Activated T-cell treated with anti-CD3 and anti-CD28 coated beads, Interleukin-2, amount 50 U/mL, for 1 hour (primary cell): ENCODE data around the gene NPIPB13.
A peak's percentile ranks its signal among the peaks of the same experiment; 100 is the strongest.
"Not testable (repeated sequence)": the region's sequence is repeated elsewhere in the genome, so short reads cannot be mapped to it uniquely, and the experiment has no call there.

Experiments used
- DNase-seq: peaks from one replicate; pipeline ENCODE4 v3.0.0-alpha.2; 2020

NPIPB13 gene

DNA sequence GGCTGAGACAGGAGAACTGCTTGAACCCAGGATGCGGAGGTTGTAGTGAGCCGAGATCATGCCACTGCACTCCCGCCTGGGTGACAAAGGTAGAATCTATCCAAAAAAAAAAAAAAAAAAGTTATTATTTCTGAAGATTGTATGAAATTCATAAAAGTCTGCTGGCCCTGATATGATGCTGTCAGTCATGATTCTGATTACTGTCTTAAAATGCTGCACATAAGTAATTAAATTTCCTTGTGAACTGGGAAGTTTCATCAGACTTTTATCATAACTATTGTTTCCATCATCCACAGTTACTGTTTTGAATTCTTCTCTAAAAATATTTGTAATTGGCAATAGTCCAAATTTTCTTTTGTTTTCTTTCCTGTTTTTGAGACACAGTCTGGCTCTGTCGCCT lies at the start of gene NPIPB13:
Gene NPIPB13, minus strand, starts transcription at position 101 of the 400 bp plus-strand sequence. CDS start 2,906 bp downstream, outside the sequence.
- not testable (repeated sequence) for DNase-seq

DNA sequence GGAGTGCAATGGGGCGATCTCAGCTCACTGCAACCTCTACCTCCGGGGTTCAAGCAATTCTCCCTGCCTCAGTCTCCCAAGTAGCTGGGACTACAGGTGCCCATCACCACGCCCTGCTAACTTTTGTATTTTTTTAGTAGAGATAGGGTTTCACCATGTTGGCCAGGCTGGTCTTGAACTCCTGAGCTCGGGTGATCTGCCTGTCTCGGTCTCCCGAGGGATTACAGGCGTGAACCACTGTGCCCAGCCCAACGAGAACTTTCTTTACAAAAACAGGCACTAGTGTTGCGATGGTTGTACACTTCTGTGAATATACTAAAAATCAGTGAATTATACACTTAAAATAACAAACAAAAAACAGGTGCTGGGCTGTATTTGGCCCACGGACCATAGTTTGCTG lies 34.1 kb upstream of the NPIPB13 start:
- not testable (repeated sequence) for DNase-seq

DNA sequence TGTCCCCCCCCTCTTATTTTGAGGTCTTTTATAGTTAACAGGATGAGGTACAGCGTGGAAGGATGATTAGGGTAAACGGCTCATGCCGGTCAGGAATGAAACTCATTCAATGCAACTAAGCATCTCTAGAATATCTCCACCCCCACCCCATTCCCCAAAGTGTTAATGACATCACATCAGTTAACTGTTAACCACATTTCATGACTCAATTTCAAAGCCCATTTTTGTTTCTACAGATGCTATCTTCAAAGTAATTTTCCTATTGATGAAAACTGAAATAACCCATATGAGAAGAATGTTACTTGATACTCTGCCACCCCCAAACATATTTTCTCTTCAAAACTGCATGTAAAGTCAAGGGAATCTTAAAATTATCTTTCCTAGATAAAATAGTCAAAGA lies 30.2 kb upstream of the NPIPB13 start:
- DNase-seq: not testable (repeated sequence)

DNA sequence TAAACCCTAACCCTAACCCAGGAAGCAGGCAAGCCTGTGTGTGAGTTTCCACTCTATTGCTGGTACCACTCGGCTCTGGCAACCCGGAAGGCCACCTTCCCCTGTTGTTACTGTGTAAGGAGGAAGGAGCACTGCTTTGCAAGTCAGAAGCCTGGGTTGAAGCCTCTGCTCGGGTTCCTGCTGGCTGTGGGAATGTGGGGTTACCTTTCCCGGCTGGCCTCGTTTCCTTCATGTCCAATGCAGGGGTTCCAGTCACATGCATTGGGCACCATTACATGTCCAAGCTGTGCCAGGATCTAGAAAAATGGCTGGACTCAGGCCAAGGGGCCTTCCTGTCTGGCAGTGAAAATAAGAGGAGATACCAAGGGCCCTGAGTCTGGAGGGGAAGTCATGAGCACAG lies 31.2 kb downstream of the NPIPB13 start:
- not testable (repeated sequence) for DNase-seq

DNA sequence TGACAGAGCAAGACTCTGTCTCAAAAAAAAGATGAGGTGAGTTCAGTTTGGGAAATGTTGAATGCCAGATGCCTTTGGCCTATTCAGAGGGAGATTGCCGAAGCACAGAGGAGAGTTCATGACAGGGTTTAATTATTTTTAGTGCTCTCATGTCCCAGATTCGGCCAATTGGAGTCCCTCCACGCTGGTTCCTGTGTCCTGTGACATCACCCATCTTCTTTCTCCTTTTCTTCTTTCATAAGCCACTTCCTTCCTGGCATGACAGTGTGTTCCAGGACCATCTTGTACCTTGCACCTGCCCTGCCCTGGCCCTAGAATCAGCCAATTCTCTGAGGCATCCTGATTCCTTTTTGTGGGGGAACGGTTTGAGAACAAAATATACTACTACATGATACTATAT lies 36.9 kb downstream of the NPIPB13 start:
- not testable (repeated sequence) for DNase-seq

DNA sequence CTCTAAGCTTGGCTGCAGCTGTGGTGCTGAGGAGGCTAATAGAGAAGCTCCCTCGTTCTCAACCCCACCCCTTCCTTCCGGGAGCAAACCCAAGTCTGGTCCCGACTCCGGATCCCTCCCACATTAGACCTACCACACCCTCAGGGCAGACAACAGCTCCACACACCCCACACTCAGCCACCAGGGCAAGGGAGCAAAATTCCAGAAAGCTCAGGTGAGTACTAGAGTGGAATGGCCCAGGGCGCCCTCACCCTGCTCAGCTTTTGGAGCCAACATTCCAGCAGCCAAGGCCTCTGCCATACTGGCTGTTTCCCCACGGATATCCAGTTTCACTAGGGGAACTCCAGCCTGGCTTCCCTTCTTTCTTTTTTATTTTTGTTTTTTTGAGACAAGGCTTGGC lies 39.2 kb downstream of the NPIPB13 start:
- DNase-seq: peak; percentile 33

DNA sequence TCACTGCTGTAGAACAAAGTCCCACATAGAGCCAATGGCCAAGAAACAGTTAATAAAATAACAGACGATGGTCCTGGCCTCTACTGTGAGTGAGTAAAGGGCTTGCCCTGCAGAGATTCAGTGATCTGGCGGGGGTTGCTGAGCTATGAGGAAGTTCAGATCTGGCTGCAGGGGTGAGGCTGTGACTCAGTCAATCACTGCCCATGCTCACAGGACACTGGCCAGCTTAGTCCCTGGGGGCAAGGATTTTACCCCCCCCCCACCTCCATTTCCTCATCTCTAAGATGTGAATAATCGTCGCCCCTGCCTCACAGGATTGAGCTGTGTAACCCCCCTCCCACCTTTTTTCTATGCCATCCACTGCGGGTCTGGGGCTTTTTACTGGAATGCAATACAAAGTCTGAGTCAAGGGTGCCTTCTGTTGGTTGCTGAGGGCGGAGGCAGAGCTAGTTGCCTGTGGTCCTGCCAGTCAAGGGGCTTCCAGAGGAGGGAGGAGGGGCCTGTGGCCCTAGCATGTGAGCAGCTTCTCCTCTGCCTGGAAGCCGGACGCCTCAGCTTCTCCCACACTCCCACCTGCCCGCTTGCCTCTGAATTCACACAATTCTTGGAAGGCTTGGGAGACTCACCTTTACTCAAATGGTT lies 41.1 kb downstream of the NPIPB13 start:
- peak; percentile 15 for DNase-seq

DNA sequence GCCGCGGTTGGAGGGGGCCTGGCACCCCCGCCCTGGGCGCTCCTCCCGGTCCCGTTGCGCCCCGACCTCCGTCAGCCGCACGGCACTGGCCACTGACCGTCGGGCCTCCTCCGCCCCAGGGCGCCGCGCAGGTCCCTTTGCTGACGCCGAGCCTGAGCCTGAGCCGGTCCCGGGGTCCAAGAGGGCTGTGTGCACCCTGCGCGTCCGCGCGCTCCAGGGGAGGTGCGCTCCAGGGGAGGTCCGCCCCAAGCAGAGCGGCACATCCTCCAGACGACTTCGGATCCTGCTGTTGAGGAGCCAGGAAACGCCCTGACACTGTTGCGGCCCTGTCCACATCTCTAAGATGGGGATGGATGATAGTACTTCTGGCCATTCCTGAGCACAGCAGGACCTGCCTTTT lies 42.0 kb downstream of the NPIPB13 start:
- DNase-seq: not testable (repeated sequence)

DNA sequence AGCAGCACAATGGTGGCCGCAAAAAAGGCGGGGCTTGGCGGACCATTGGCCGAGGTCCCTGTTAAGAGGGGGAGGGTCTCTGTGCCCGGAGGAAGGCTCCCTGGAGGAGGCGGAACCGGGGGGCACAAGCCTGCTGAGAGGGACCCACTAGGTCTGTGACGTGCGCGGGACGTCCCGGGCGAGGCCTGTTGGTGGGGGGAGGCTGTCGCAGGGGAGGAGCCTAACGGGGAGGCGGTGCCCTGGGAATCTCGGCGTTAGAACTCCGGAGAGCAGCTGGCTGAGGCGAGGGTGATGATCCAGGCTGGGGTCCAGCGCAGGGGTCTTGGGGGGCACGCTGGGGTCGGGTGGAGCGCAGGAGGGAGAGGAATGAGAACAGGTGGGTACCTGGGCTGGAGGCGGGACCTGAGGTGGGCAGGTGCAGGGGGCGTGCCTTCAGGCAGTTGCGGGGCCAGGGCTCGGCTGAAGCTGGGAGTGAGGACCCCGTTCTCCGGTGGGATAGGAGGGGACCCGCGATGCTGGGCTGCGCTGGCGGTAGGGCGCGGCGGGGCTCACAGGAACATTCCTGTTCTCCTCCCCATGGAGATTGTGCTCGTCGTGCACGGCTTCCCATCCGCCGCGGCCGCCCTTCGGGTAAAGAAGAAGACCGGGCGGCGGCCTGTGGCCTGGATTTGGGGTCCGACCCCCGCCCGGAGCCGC lies 42.6 kb downstream of the NPIPB13 start:
- peak; percentile 36 for DNase-seq

DNA sequence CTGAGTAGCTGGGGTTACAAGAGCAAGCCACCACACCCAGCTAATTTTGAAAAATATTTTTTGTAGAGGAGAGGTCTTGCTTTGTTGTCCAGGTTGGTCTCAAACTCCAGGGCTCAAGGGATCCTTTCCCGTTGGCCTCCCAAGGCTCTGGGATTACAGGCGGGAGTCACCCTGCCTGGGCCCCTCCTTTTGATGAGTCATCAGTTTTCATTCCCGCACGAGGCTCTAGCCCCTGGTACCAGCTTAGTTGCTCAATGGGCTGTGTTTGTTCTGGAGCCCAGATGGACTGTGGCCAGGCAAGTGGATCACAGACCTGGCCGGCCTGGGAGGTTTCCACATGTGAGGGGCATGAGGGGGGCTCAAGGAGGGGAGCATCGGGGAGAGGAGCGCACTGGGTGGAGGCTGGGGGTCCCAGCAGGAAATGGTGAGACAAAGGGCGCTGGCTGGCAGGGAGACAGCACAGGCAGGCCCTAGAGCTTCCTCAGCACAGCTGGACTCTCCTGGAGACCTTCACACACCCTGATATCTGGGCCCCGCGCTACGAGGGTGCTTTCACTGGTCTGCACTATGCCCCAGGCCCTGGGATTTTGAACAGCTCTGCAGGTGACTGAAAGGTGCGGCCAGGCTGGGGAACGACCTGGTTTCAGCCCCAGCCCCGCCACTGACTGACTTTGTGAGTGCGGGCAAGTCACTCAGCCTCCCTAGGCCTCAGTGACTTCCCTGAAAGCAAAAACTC lies 48.5 kb downstream of the NPIPB13 start:
- not testable (repeated sequence) for DNase-seq

DNA sequence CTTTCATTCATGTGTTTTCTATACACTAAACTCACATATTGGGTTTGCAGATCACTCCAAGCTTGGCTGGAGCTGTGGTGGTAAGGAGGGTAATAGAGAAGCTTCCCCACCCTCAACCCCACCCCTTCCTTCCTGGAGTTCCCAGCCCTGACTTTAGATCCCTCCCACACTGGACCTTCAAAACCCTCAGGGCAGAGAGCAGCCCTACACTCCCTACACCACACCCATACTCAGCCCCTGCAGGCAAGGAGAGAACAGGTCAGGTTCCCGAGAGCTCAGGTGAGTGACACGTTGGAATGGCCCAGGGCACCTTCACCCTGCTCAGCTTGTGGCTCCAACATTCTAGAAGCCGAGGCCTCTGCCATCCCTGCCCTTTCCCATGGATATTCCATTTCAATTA lies 49.2 kb downstream of the NPIPB13 start, which contains the start of gene SULT1A3:
Gene SULT1A3, plus strand, starts transcription at position 207 of the 400 bp plus-strand sequence. CDS start 1,474 bp downstream, outside the sequence.
- DNase-seq: not testable (repeated sequence)
